Epithelial cell of esophagus (primary cell): ENCODE results near the gene BHLHA9.

Source experiments
- DNase-seq: peaks from one replicate; pipeline ENCODE4 v3.0.0; 2010; ENCODE audit warnings: low read depth
- H3K4me3 ChIP-seq: 2 replicates; pipeline ENCODE4 v1.5.1; 2011; ENCODE audit warnings: mild to moderate bottlenecking, low read length, control low read depth
- CTCF ChIP-seq: IDR thresholded peaks from 2 replicates; pipeline ENCODE4 v1.5.1; 2011; ENCODE audit warnings: low read depth, mild to moderate bottlenecking, low read length, control low read depth, inconsistent platforms; ENCODE audit not compliant: insufficient read depth; ENCODE audit errors: missing control alignments

Gene BHLHA9

GRCh38 chr17:1227917-1228780 is 42.1 kb upstream of the BHLHA9 start:
- no peak for TF ChIP-seq CTCF
- DNase-seq: no peak
- no peak overlapping the region for H3K4me3 ChIP-seq

- DNase-seq: no peak
- no peak for TF ChIP-seq CTCF
- no peak overlapping the region for H3K4me3 ChIP-seq
These were observed 41.4 kb upstream of the BHLHA9 start for GRCh38 chr17:1228781-1229348.

- no peak for DNase-seq
- H3K4me3 ChIP-seq: no peak overlapping the region
- TF ChIP-seq CTCF: no peak
These were observed 40.8 kb upstream of the BHLHA9 start for GRCh38 chr17:1229349-1229899.

- TF ChIP-seq CTCF: no peak
- H3K4me3 ChIP-seq: no peak overlapping the region
- no peak for DNase-seq
These were observed 40.2 kb upstream of the BHLHA9 start for GRCh38 chr17:1229900-1230501.

- no peak for TF ChIP-seq CTCF
- no peak overlapping the region for H3K4me3 ChIP-seq
- DNase-seq: no peak
These were observed 38.8 kb upstream of the BHLHA9 start for GRCh38 chr17:1231456-1231855.

- no peak overlapping the region for H3K4me3 ChIP-seq
- no peak for DNase-seq
- TF ChIP-seq CTCF: no peak
These were observed 37.9 kb upstream of the BHLHA9 start for GRCh38 chr17:1232331-1232730.
